Caco-2 (cell line): Measurements from ENCODE around the gene TAF11L12. TPM values are rescaled to one million over a fixed set of nuclear protein-coding genes. Genes with fewer than 3 reads are reported as not detected.
"Not testable (repeated sequence)": the region's sequence is repeated elsewhere in the genome, so short reads cannot be mapped to it uniquely, and the experiment has no call there.

Source experiments
- Bru-seq: library from RNA; stranded (reverse); fragments of 400-500 nt; gene quantifications from one replicate; lab custom pipeline; 2021; lab: Mats Ljungman, UMichigan
- BruChase-seq, 2 experiments: library from RNA; stranded (reverse); fragments of 400-500 nt; gene quantifications; one replicate each; lab custom pipeline; 2021; lab: Mats Ljungman, UMichigan
- BruUV-seq: library from RNA; stranded (reverse); fragments of 400-500 nt; replicated peaks from 2 replicates; lab custom pipeline; 2021; lab: Mats Ljungman, UMichigan
- CTCF ChIA-PET: fragments of 300-600 bp; sonication (Branson Sonifier 250); formaldehyde crosslinking; loops from one replicate; lab custom pipeline; 2022; ENCODE audit warnings: antibody characterized with exemption; lab: Charles Lee
- POLR2A ChIA-PET: fragments of 300-600 bp; sonication (Branson Sonifier 250); formaldehyde crosslinking; loops from one replicate; lab custom pipeline; 2022; ENCODE audit warnings: antibody characterized with exemption; lab: Charles Lee
- DNase-seq, 2 experiments: peaks; one replicate each; pipeline versions ENCODE4 v3.0.0 to v3.0.0-alpha.2; 2020 to 2022
- H3K27me3 ChIP-seq: replicated peaks from 2 replicates; pipeline ENCODE4 v1.6.0; 2011; ENCODE audit warnings: low read length; ENCODE audit not compliant: control insufficient read depth, insufficient read depth
- H3K36me3 ChIP-seq: 2 replicates; pipeline ENCODE4 v1.5.1; 2011; ENCODE audit warnings: low read length; ENCODE audit not compliant: control insufficient read depth, insufficient read depth
- H3K4me1 ChIP-seq: fragments of 250-450 bp; sonication (Bioruptor Pico); 2 replicates; pipeline ENCODE4 v1.5.1; 2020; ENCODE audit warnings: mild to moderate bottlenecking
- H3K4me3 ChIP-seq: 2 replicates; pipeline ENCODE4 v1.5.1; 2011; ENCODE audit warnings: low read depth, mild to moderate bottlenecking, control low read depth, low read length
- H3K9me3 ChIP-seq: fragments of 250-450 bp; sonication (Bioruptor Pico); 2 replicates; pipeline ENCODE4 v1.5.1; 2020; ENCODE audit warnings: mild to moderate bottlenecking, moderate library complexity
- H3K27ac Mint-ChIP-seq: one replicate; pipeline ENCODE4 v1.8.0; 2022; ENCODE audit warnings: mixed read lengths; ENCODE audit not compliant: unreplicated experiment
- H3K27me3 Mint-ChIP-seq: one replicate; pipeline ENCODE4 v1.8.0; 2022; ENCODE audit warnings: mixed read lengths; ENCODE audit not compliant: insufficient read depth, unreplicated experiment
- H3K36me3 Mint-ChIP-seq: one replicate; pipeline ENCODE4 v1.8.0; 2022; ENCODE audit warnings: mild to moderate bottlenecking, mixed read lengths; ENCODE audit not compliant: insufficient read depth, unreplicated experiment
- H3K4me1 Mint-ChIP-seq: one replicate; pipeline ENCODE4 v1.8.0; 2022; ENCODE audit warnings: low read depth, mixed read lengths; ENCODE audit not compliant: unreplicated experiment
- H3K4me3 Mint-ChIP-seq: one replicate; pipeline ENCODE4 v1.8.0; 2022; ENCODE audit warnings: mild to moderate bottlenecking, moderate library complexity, mixed read lengths; ENCODE audit not compliant: unreplicated experiment
- H3K9me3 Mint-ChIP-seq: one replicate; pipeline ENCODE4 v1.8.0; 2022; ENCODE audit warnings: mixed read lengths; ENCODE audit not compliant: unreplicated experiment
- intact Hi-C: fragments of 100-400 bp; cut with micrococcal nuclease; formaldehyde crosslinking; loops from one replicate; pipeline ENCODE4 v1.10.0; 2022; ENCODE audit not compliant: unreplicated experiment
- long read RNA-seq: library from polyadenylated mRNA; stranded (forward); transcript quantifications from one replicate; pipeline ENCODE4 v2.0.0, GENCODE V29; 2022
- total RNA-seq: library from RNA; stranded (reverse); gene quantifications from 2 replicates; pipeline ENCODE4 v1.2.3, GENCODE V29; 2022

TAF11L12 gene
- total RNA-seq: not detected in 2 replicates
- Bru-seq, nascent RNA: not detected
- not detected for BruChase-seq, experiment 1, labeled RNA remaining after a 2-hour chase
- not detected for BruChase-seq, experiment 2, labeled RNA remaining after a 6-hour chase
- long read RNA-seq: 0 reads

GRCh38 chr5:17610092-17610491 lies at the start of gene TAF11L12:
Gene TAF11L12, plus strand, starts transcription at chr5:17610392.
- H3K4me3 Mint-ChIP-seq, H3K4me1 Mint-ChIP-seq, H3K27me3 Mint-ChIP-seq, CTCF ChIA-PET, BruUV-seq, H3K9me3 Mint-ChIP-seq, H3K36me3 Mint-ChIP-seq, H3K9me3 ChIP-seq, H3K4me1 ChIP-seq, H3K4me3 ChIP-seq, H3K36me3 ChIP-seq, H3K27me3 ChIP-seq, DNase-seq, POLR2A ChIA-PET, H3K27ac Mint-ChIP-seq, intact Hi-C loops: not testable (repeated sequence)

- CTCF ChIA-PET, H3K9me3 ChIP-seq, H3K27me3 Mint-ChIP-seq, H3K4me1 ChIP-seq, H3K4me1 Mint-ChIP-seq, H3K4me3 ChIP-seq, H3K27me3 ChIP-seq, H3K4me3 Mint-ChIP-seq, intact Hi-C loops, H3K9me3 Mint-ChIP-seq, H3K36me3 ChIP-seq, BruUV-seq, H3K36me3 Mint-ChIP-seq, POLR2A ChIA-PET, DNase-seq, H3K27ac Mint-ChIP-seq: not testable (repeated sequence)
These were observed 24.5 kb upstream of the TAF11L12 start, which contains the start of gene TAF11L7 for GRCh38 chr5:17585658-17586057. Gene TAF11L7, minus strand, starts transcription at chr5:17585758.

GRCh38 chr5:17590860-17591259 lies 19.3 kb upstream of the TAF11L12 start, which contains the start of gene TAF11L8:
Gene TAF11L8, minus strand, starts transcription at chr5:17590960.
- H3K4me1 ChIP-seq, H3K9me3 Mint-ChIP-seq, H3K27ac Mint-ChIP-seq, H3K27me3 Mint-ChIP-seq, H3K4me1 Mint-ChIP-seq, intact Hi-C loops, H3K4me3 ChIP-seq, H3K4me3 Mint-ChIP-seq, DNase-seq, BruUV-seq, H3K9me3 ChIP-seq, CTCF ChIA-PET, H3K36me3 ChIP-seq, POLR2A ChIA-PET, H3K36me3 Mint-ChIP-seq, H3K27me3 ChIP-seq: not testable (repeated sequence)

- H3K27me3 ChIP-seq, H3K27ac Mint-ChIP-seq, H3K4me3 ChIP-seq, H3K4me3 Mint-ChIP-seq, BruUV-seq, H3K9me3 ChIP-seq, DNase-seq, H3K36me3 ChIP-seq, H3K27me3 Mint-ChIP-seq, H3K4me1 Mint-ChIP-seq, H3K9me3 Mint-ChIP-seq, H3K4me1 ChIP-seq, H3K36me3 Mint-ChIP-seq, intact Hi-C loops, CTCF ChIA-PET, POLR2A ChIA-PET: not testable (repeated sequence)
These were observed 15.9 kb upstream of the TAF11L12 start, which contains the start of gene TAF11L9 for GRCh38 chr5:17594255-17594654. Gene TAF11L9, minus strand, starts transcription at chr5:17594394.

- H3K27me3 ChIP-seq, H3K36me3 ChIP-seq, H3K36me3 Mint-ChIP-seq, DNase-seq, H3K4me3 ChIP-seq, H3K9me3 ChIP-seq, CTCF ChIA-PET, BruUV-seq, H3K4me3 Mint-ChIP-seq, H3K27me3 Mint-ChIP-seq, POLR2A ChIA-PET, H3K4me1 ChIP-seq, H3K27ac Mint-ChIP-seq, H3K9me3 Mint-ChIP-seq, intact Hi-C loops, H3K4me1 Mint-ChIP-seq: not testable (repeated sequence)
These were observed 12.5 kb upstream of the TAF11L12 start, which contains the start of gene TAF11L10 for GRCh38 chr5:17597728-17598127. Gene TAF11L10, minus strand, starts transcription at chr5:17597828.

- intact Hi-C loops, DNase-seq, H3K4me3 ChIP-seq, CTCF ChIA-PET, H3K27me3 Mint-ChIP-seq, H3K4me3 Mint-ChIP-seq, H3K36me3 ChIP-seq, H3K9me3 Mint-ChIP-seq, H3K4me1 ChIP-seq, POLR2A ChIA-PET, H3K9me3 ChIP-seq, H3K4me1 Mint-ChIP-seq, H3K27ac Mint-ChIP-seq, H3K27me3 ChIP-seq, H3K36me3 Mint-ChIP-seq, BruUV-seq: not testable (repeated sequence)
These were observed 6.3 kb upstream of the TAF11L12 start, which contains the start of gene TAF11L11 for GRCh38 chr5:17603880-17604279. Gene TAF11L11, plus strand, starts transcription at chr5:17604183.
